ENCODE measurements around the gene MMP28. TPM values are rescaled to one million over a fixed set of nuclear protein-coding genes. Genes with fewer than 3 reads are reported as not detected.
A peak's percentile ranks its signal among the peaks of the same experiment; 100 is the strongest.

Gene MMP28
- total RNA-seq, 4 donors from 2014 or later: 12.4 to 48.0 (median 28.6) TPM

GRCh38 chr17:35728551-35728950, 66.9 kb downstream of the MMP28 start:
- Histone ChIP-seq H3K9me3 (no peaks in the 10 kb centered on the region), H3K36me3 (peaks cover 19 to 22% of the 10 kb centered on the region in 2 donors), H3K4me3 (replicated peaks in 1 of 3) (no peak overlapping the region), H3K27me3 (no peaks in the 10 kb centered on the region), H3K4me1 (peaks cover 23 to 32% of the 10 kb centered on the region in 2 donors), H3K27ac (no peak overlapping the region)
- DNase-seq: no peak
- TF ChIP-seq POLR2A (IDR thresholded peaks at IDR 0.05) (no peak), CTCF (IDR thresholded peaks at IDR 0.05) (no peak)
- intact Hi-C loops (cut with DNase I): no loop called here
- WGBS, 2 donors: 94% methylated on average over 3 of the region's 3 CpGs

GRCh38 chr17:35727635-35728034, 67.8 kb downstream of the MMP28 start:
- H3K27me3 ChIP-seq: no peaks in the 10 kb centered on the region
- peaks cover 22 to 32% of the 10 kb centered on the region in 2 donors for H3K4me1 ChIP-seq
- H3K36me3 ChIP-seq: peaks cover 19 to 25% of the 10 kb centered on the region in 2 donors
- H3K27ac ChIP-seq: no peak overlapping the region
- 91 to 92% methylated on average over 5 of the region's 5 CpGs for WGBS, 2 donors
- intact Hi-C loops (cut with DNase I): no loop called here
- no peak for DNase-seq
- no peak for TF ChIP-seq CTCF (IDR thresholded peaks at IDR 0.05)
- no peak for TF ChIP-seq POLR2A (IDR thresholded peaks at IDR 0.05)
- H3K9me3 ChIP-seq: no peaks in the 10 kb centered on the region
- no peak overlapping the region for H3K4me3 ChIP-seq (replicated peaks in 1 of 3)

GRCh38 chr17:35726953-35727460, 68.4 kb downstream of the MMP28 start:
- no peak for TF ChIP-seq POLR2A (IDR thresholded peaks at IDR 0.05)
- no peak for TF ChIP-seq CTCF (IDR thresholded peaks at IDR 0.05)
- no peak for DNase-seq
- H3K4me1 ChIP-seq: peaks cover 19 to 28% of the 10 kb centered on the region in 2 donors
- H3K27ac ChIP-seq: no peak overlapping the region
- no peaks in the 10 kb centered on the region for H3K9me3 ChIP-seq
- WGBS, 2 donors: 50 to 62% methylated on average over 5 of the region's 5 CpGs
- no peak overlapping the region for H3K4me3 ChIP-seq (replicated peaks in 1 of 3)
- peaks cover 19 to 25% of the 10 kb centered on the region in 2 donors for H3K36me3 ChIP-seq
- H3K27me3 ChIP-seq: no peaks in the 10 kb centered on the region
- intact Hi-C loops (cut with DNase I): no loop called here

DNA sequence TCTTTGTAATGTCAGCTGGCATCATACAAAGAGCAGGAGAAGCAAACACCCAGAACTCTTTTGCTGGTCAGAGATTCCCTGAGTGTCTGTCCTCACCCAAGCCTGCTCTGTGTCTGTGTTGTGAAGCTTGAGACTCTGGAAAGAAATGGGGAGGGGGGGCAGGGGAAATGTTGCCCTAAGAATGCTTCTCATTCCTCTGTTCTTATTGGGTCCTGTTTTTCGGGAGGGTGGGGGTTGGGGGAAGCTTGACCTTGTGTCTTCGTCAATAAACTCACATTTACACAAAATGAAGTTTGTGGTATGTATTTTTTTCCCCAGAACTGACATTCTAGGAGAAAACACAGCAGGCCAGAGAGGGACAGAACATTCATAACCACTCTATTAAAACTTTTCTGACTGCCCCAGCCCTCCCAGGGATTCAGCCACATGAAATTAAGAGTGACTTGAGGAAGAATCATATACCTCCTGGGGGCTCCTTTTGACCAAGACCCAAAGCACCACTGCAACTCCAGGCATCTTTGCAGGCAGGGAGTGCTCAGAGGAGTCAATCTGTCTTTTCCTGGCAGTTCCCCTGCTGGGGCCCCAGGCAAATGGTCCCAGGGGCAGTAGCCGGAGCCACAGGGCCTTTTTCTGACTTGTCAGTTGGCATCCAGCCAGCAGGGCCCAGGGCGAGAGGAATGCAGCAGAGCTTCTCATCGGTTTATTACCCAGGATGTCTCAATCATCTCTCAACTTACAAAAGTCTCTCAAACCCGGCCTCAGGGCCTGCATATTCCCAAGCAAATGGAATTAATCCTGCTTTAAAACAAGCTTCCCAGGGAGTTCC, 69.1 kb downstream of the MMP28 start:
- Histone ChIP-seq H3K36me3 (peaks cover 19 to 25% of the 10 kb centered on the region in 2 donors), H3K27me3 (no peaks in the 10 kb centered on the region), H3K27ac (no peak overlapping the region), H3K4me3 (replicated peaks in 1 of 3) (no peak overlapping the region), H3K4me1 (peaks cover 18 to 26% of the 10 kb centered on the region in 2 donors), H3K9me3 (no peaks in the 10 kb centered on the region)
- intact Hi-C loops (cut with DNase I): no loop called here
- 41 to 46% methylated on average over 6 of the region's 6 CpGs for WGBS, 2 donors
- no peak for TF ChIP-seq CTCF (IDR thresholded peaks at IDR 0.05)
- no peak for TF ChIP-seq POLR2A (IDR thresholded peaks at IDR 0.05)
- peak; percentile 58 to 77 for DNase-seq

DNA sequence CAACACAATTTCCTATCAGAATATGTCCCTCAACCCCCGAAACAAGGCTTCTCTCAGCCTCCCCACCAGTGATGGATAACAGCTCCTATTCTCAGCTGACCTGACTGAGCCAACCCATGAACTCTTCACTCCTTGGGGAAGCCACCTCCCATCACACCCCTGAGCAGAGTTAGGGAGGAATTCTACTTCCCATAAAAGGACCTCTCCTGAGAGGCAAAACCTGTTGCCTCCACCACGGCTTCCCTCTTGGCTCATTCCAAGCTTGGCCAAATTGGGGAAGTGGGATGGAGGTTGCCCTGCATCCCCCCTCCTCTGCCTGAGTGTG, 69.7 kb downstream of the MMP28 start:
- intact Hi-C loops (cut with DNase I): no loop called here
- no peaks in the 10 kb centered on the region for H3K9me3 ChIP-seq
- H3K4me3 ChIP-seq (replicated peaks in 1 of 3): no peak overlapping the region
- no peak for TF ChIP-seq CTCF (IDR thresholded peaks at IDR 0.05)
- no peak for TF ChIP-seq POLR2A (IDR thresholded peaks at IDR 0.05)
- peaks cover 13 to 20% of the 10 kb centered on the region in 2 donors for H3K4me1 ChIP-seq
- no peaks in the 10 kb centered on the region for H3K27me3 ChIP-seq
- H3K36me3 ChIP-seq: peaks cover 19 to 25% of the 10 kb centered on the region in 2 donors
- H3K27ac ChIP-seq: no peak overlapping the region
- DNase-seq: no peak
- 85% methylated on average over 2 of the region's 2 CpGs for WGBS, 2 donors

Data from thyroid gland (tissue), 4 donors.